Measurements from ENCODE around the gene ZNF804A.

GRCh38 chr2:184860744-184861143 lies 262.4 kb downstream of the ZNF804A start:
- TF ChIP-seq CTCF (IDR thresholded peaks at IDR 0.05; ENCODE audit: low read depth, low read length, poor library complexity, severe bottlenecking): no peak
- TF ChIP-seq EZH2phosphoT487 (IDR thresholded peaks at IDR 0.05; ENCODE audit: borderline replicate concordance, low read length): no peak
